Liver (tissue), 9 donors: ENCODE results near the gene ZNF320. TPM values are rescaled to one million over a fixed set of nuclear protein-coding genes. Genes with fewer than 3 reads are reported as not detected.

Experiments
- DNase-seq: peaks from one replicate; pipeline ENCODE4 v3.0.0-alpha.2; 2017; ENCODE audit warnings: low spot score
- H3K27ac ChIP-seq, 2 donors: one replicate each; pipeline ENCODE4 v1.7.0; 2013; ENCODE audit warnings: inconsistent platforms in 2 of 2, low read length in 2 of 2, control low read depth in 1 of 2, low read depth in 1 of 2, mild to moderate bottlenecking in 1 of 2
- H3K27me3 ChIP-seq, 4 donors: one replicate each; pipeline versions ENCODE4 v1.6.1 to v1.7.0; 2013; ENCODE audit warnings: low read length in 3 of 4, inconsistent platforms in 1 of 4, mild to moderate bottlenecking in 1 of 4, moderate library complexity in 1 of 4; ENCODE audit not compliant: control insufficient read depth in 4 of 4, insufficient read depth in 4 of 4
- H3K36me3 ChIP-seq, 4 donors: one replicate each; pipeline versions ENCODE4 v1.6.1 to v1.7.0; 2013; ENCODE audit warnings: low read length in 3 of 4, mild to moderate bottlenecking in 3 of 4, low read depth in 1 of 4, moderate library complexity in 1 of 4; ENCODE audit not compliant: control insufficient read depth in 4 of 4, insufficient read depth in 3 of 4
- H3K4me1 ChIP-seq, 4 donors: one replicate each; pipeline versions ENCODE4 v1.6.1 to v1.7.0; 2013; ENCODE audit warnings: low read length in 3 of 4, mild to moderate bottlenecking in 3 of 4, moderate library complexity in 1 of 4; ENCODE audit not compliant: control insufficient read depth in 4 of 4, insufficient read depth in 4 of 4
- H3K4me3 ChIP-seq, 3 donors: one replicate each; pipeline versions ENCODE4 v1.6.1 to v1.7.0; 2013; ENCODE audit warnings: low read length in 3 of 3, control low read depth in 1 of 3, low read depth in 1 of 3, mild to moderate bottlenecking in 1 of 3
- H3K9ac ChIP-seq, 2 donors: one replicate each; pipeline ENCODE4 v1.7.0; 2013; ENCODE audit warnings: low read length in 2 of 2, mild to moderate bottlenecking in 2 of 2, moderate library complexity in 2 of 2, control low read depth in 1 of 2, low read depth in 1 of 2
- H3K9me3 ChIP-seq, 4 donors: one replicate each; pipeline versions ENCODE4 v1.6.1 to v1.7.0; 2013; ENCODE audit warnings: low read length in 3 of 4; ENCODE audit not compliant: control insufficient read depth in 4 of 4
- FOXA1 ChIP-seq: IDR thresholded peaks from 2 replicates; pipeline ENCODE4 v1.6.1; 2016; ENCODE audit warnings: antibody characterized with exemption
- FOXA2 ChIP-seq: IDR thresholded peaks from 2 replicates; pipeline ENCODE4 v1.6.1; 2016; ENCODE audit warnings: antibody characterized with exemption
- GABPA ChIP-seq, 2 donors: IDR thresholded peaks in 1 of 2; conservative IDR thresholded peaks in 1 of 2; 2 replicates each; pipeline ENCODE4 v1.6.1; 2016; ENCODE audit warnings: antibody characterized with exemption in 2 of 2, mild to moderate bottlenecking in 1 of 2, moderate library complexity in 1 of 2
- HNF4G ChIP-seq: IDR thresholded peaks from 2 replicates; pipeline ENCODE4 v1.6.1; 2016; ENCODE audit warnings: antibody characterized with exemption
- JUND ChIP-seq, 2 donors: IDR thresholded peaks; 2 replicates each; pipeline ENCODE4 v1.6.1; 2016; ENCODE audit warnings: antibody characterized with exemption in 2 of 2
- NR2F2 ChIP-seq: IDR thresholded peaks from 2 replicates; pipeline ENCODE4 v1.6.1; 2016; ENCODE audit warnings: antibody characterized with exemption
- RAD21 ChIP-seq, 2 donors: IDR thresholded peaks; 2 replicates each; pipeline ENCODE4 v1.6.1; 2016; ENCODE audit warnings: antibody characterized with exemption in 2 of 2, mild to moderate bottlenecking in 2 of 2
- RXRA ChIP-seq, 2 donors: IDR thresholded peaks; 2 replicates each; pipeline ENCODE4 v1.6.1; 2017 to 2018; ENCODE audit warnings: antibody characterized with exemption in 2 of 2, mild to moderate bottlenecking in 1 of 2
- SP1 ChIP-seq: IDR thresholded peaks from 2 replicates; pipeline ENCODE4 v1.6.1; 2018; ENCODE audit warnings: antibody characterized with exemption, mild to moderate bottlenecking
- TAF1 ChIP-seq: conservative IDR thresholded peaks from 2 replicates; pipeline ENCODE4 v1.6.1; 2016; ENCODE audit warnings: antibody characterized with exemption, mild to moderate bottlenecking
- WGBS: extraction: QIAGEN DNeasy Blood & Tissue Kit; methylation state at CpG from one replicate; pipeline ENCODE4 v1.1.7; 2013; 5-methylcytosine and 5-hydroxymethylcytosine counted together
- polyA plus RNA-seq, 2 donors: library from polyadenylated mRNA; stranded (reverse) in 1 of 2; unstranded in 1 of 2; fragments of 200-250 nt in 1 of 2; fragments of >200 nt in 1 of 2; fragmentation: Nextera tagmentation in 1 of 2; extraction: Ambion mirVana in 1 of 2; gene quantifications; one replicate each; pipeline versions ENCODE4 v1.2.1 to v1.2.3, GENCODE V29; 2013 to 2015
- total RNA-seq, 2 donors: library from RNA; depleted of rRNA; stranded (reverse); fragments of >200 nt; gene quantifications; one replicate each; pipeline ENCODE4 v1.2.3, GENCODE V29; 2014
- TF ChIP-seq, protein P1 (sequence below): fragments of 150-350 bp; IDR thresholded peaks from 2 replicates; pipeline ENCODE4 v1.5.1; 2017; ENCODE audit warnings: improper control_type of control experiment, low read depth, low read length; ENCODE audit not compliant: missing input control
- TF ChIP-seq, protein P2 (sequence below): IDR thresholded peaks from 2 replicates; pipeline ENCODE4 v1.6.1; 2016; ENCODE audit warnings: antibody characterized with exemption
- TF ChIP-seq, protein P3 (sequence below): IDR thresholded peaks from 2 replicates; pipeline ENCODE4 v1.6.1; 2016; ENCODE audit warnings: antibody characterized with exemption, mild to moderate bottlenecking
- TF ChIP-seq, protein P4 (sequence below): IDR thresholded peaks from 2 replicates; pipeline ENCODE4 v1.6.1; 2016; ENCODE audit warnings: antibody characterized with exemption
- donor health status: healthy.
- donor health status: healthy.
- donor health status: healthy.
- donor health status: healthy.
- donor health status: healthy.

ZNF320 gene
- total and polyA plus RNA-seq, 4 donors: 0.65 to 4.6 (median 1.8) TPM

DNA sequence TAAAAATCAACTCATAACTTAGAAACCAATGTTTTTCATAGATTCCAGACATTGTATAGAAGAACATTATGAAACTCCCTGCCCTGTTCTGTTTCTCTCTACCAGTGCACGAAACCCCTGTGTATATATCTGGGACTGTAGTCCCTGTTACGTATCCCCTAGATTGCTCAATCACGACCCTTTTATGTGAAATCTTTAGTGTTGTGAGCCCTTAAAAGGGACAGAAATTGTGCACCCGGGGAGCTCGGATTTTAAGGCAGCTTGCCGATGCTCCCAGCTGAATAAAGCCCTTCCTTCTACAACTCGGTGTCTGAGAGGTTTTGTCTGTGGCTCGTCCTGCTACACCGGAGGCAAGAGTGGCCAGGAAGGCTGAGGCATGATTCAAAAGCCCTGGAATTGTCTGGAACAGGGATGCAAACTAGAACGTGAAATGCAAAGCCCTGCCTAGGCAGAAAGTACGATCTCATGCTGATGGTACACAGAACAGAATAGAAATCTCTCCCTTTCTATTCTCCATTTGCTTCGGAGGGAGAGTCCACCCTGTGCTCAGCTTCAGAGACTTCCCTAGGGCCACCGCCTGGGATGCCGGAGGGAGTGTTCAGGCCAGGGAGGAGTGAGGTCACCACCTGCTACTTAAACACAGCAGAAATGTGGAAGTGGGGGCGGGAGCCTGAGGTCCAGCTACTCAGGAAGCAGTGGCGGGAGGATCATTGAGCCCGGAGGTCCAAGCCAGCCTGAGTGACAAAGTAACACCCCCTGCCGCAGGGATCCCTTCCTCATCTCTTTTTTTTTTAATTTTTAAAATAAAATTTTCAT lies 26.6 kb upstream of the ZNF320 start:
- Histone ChIP-seq H3K36me3 (peaks cover 0 to 4% (median 0%) of the 10 kb centered on the region in 4 donors), H3K27me3 (no peaks in the 10 kb centered on the region), H3K9me3 (peaks cover 0 to 4% (median under 1%) of the 10 kb centered on the region in 4 donors), H3K9ac (peak overlapping the region in 1 of 2 donors; percentile 22), H3K27ac (peak overlapping the region in 1 of 2 donors; percentile 7), H3K4me1 (no peaks in the 10 kb centered on the region), H3K4me3 (no peak overlapping the region)
- DNase-seq: no peak
- TF ChIP-seq RAD21 (IDR thresholded peaks at IDR 0.05) (no peak), SP1 (no peak), JUND (IDR thresholded peaks at IDR 0.05) (no peak), NR2F2 (no peak), TAF1 (no peak), HNF4G (no peak)
- TF ChIP-seq, protein P1, sequence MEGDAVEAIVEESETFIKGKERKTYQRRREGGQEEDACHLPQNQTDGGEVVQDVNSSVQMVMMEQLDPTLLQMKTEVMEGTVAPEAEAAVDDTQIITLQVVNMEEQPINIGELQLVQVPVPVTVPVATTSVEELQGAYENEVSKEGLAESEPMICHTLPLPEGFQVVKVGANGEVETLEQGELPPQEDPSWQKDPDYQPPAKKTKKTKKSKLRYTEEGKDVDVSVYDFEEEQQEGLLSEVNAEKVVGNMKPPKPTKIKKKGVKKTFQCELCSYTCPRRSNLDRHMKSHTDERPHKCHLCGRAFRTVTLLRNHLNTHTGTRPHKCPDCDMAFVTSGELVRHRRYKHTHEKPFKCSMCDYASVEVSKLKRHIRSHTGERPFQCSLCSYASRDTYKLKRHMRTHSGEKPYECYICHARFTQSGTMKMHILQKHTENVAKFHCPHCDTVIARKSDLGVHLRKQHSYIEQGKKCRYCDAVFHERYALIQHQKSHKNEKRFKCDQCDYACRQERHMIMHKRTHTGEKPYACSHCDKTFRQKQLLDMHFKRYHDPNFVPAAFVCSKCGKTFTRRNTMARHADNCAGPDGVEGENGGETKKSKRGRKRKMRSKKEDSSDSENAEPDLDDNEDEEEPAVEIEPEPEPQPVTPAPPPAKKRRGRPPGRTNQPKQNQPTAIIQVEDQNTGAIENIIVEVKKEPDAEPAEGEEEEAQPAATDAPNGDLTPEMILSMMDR: no peak
- TF ChIP-seq, protein P2, sequence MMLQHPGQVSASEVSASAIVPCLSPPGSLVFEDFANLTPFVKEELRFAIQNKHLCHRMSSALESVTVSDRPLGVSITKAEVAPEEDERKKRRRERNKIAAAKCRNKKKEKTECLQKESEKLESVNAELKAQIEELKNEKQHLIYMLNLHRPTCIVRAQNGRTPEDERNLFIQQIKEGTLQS: no peak
- 51% methylated on average over 18 of the region's 18 CpGs for WGBS

DNA sequence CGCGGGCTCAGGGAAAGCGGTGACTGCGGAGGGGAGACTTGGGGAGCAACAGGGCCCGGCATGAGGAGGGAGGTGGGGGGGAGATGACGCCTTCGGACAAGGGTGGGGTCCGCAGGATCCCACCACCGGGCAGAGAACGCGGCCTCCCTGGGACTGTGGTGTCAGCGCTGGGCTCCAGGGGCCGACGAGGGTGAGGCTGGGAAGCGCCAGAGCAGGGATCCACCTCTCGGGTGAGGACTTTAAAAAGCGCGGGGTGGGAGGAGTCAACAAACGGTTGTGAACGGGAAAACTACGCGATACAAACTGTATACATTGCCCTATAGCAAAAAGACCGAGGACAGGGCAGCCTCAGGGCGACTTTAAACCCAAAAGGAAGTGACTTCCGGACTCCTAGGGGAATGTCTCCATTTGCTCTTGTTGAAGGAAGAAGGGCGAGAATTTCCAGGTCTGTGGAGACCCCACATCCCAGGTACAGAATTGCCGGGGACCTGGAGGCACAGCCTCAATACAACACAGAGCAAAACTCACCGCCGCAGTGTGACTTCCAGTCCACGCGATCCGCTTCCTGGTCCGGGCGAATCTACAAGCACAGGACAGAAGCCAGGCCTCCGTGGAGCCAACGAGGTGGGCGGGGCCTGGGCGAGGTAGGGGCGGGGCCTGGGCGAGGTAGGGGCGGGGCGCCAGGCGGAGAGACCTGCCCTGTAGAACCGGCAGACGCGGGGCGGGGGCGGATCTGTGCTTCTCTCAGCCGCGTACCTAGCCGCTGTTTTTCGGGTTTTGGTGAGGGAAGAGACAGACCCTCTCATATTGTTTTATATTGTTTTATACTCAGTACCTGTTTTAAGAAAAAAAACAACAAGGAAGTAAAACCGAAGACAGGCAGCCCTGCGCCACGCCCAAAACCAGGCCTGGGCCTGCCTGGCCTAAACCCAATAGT lies 25.7 kb upstream of the ZNF320 start, which contains the start of gene ZNF888:
ZNF888 (minus strand) TSS at position 588 of the 937 bp plus-strand sequence. CDS start 5,555 bp downstream, outside the sequence.
- Histone ChIP-seq H3K9ac (peak within 1 kb of the TSS; percentile 47 to 83), H3K27me3 (no peaks in the 10 kb centered on the region), H3K9me3 (peaks cover 0 to 4% (median under 1%) of the 10 kb centered on the region in 4 donors), H3K4me3 (peak within 1 kb of the TSS; percentile 42 to 71 (median 69)), H3K4me1 (no peaks in the 10 kb centered on the region), H3K36me3 (no peaks in the 10 kb centered on the region), H3K27ac (peak within 1 kb of the TSS; percentile 64 to 72)
- 4% methylated on average over 55 of the region's 55 CpGs for WGBS
- peak; percentile 39 for TF ChIP-seq SP1
- no peak for TF ChIP-seq TAF1
- peak; percentile 97 for DNase-seq

DNA sequence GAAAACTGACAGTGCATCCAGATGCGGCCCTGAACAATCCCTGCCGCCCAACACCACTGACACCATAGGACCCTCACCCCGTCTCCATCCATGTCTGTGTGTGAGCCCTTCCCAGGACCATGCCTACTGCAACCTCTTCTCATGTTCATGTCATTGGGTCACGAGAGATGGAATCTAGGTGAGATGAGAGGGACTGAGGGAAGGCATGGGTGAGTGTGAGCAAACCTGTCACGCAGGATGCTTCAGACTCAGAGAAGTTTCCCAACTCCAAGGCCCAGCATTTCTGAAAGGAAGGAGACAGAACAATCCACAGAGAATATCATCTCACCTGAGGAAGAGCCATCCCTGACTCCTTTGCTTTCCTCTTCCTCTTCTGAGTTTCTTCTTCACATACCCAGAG lies 20.1 kb upstream of the ZNF320 start:
- DNase-seq: no peak
- Histone ChIP-seq H3K9ac (no peak overlapping the region), H3K4me1 (no peaks in the 10 kb centered on the region), H3K27ac (no peak overlapping the region), H3K9me3 (peaks cover 0 to 4% (median 1%) of the 10 kb centered on the region in 4 donors), H3K27me3 (no peaks in the 10 kb centered on the region), H3K4me3 (no peak overlapping the region), H3K36me3 (peaks cover 0 to 4% (median 0%) of the 10 kb centered on the region in 4 donors)
- TF ChIP-seq, protein P3, sequence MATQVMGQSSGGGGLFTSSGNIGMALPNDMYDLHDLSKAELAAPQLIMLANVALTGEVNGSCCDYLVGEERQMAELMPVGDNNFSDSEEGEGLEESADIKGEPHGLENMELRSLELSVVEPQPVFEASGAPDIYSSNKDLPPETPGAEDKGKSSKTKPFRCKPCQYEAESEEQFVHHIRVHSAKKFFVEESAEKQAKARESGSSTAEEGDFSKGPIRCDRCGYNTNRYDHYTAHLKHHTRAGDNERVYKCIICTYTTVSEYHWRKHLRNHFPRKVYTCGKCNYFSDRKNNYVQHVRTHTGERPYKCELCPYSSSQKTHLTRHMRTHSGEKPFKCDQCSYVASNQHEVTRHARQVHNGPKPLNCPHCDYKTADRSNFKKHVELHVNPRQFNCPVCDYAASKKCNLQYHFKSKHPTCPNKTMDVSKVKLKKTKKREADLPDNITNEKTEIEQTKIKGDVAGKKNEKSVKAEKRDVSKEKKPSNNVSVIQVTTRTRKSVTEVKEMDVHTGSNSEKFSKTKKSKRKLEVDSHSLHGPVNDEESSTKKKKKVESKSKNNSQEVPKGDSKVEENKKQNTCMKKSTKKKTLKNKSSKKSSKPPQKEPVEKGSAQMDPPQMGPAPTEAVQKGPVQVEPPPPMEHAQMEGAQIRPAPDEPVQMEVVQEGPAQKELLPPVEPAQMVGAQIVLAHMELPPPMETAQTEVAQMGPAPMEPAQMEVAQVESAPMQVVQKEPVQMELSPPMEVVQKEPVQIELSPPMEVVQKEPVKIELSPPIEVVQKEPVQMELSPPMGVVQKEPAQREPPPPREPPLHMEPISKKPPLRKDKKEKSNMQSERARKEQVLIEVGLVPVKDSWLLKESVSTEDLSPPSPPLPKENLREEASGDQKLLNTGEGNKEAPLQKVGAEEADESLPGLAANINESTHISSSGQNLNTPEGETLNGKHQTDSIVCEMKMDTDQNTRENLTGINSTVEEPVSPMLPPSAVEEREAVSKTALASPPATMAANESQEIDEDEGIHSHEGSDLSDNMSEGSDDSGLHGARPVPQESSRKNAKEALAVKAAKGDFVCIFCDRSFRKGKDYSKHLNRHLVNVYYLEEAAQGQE: no peak
- TF ChIP-seq FOXA1 (no peak), RXRA (IDR thresholded peaks at IDR 0.05) (no peak), RAD21 (IDR thresholded peaks at IDR 0.05) (no peak), GABPA (IDR thresholded peaks at IDR 0.05 in 1 of 2, conservative IDR thresholded peaks at IDR 0.05 in 1 of 2) (no peak), HNF4G (no peak), FOXA2 (no peak), SP1 (no peak), JUND (IDR thresholded peaks at IDR 0.05) (no peak)
- TF ChIP-seq, protein P2: no peak
- TF ChIP-seq, protein P4, sequence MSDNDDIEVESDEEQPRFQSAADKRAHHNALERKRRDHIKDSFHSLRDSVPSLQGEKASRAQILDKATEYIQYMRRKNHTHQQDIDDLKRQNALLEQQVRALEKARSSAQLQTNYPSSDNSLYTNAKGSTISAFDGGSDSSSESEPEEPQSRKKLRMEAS: no peak
- WGBS: 96% methylated on average over 5 of the region's 5 CpGs
